Tibial nerve (tissue), 4 donors: Measurements from ENCODE around the gene ALG14. TPM values are rescaled to one million over a fixed set of nuclear protein-coding genes. Genes with fewer than 3 reads are reported as not detected.

Source experiments
- DNase-seq, 2 donors: peaks; one replicate each; pipeline ENCODE4 v3.0.0-alpha.2; 2019; ENCODE audit warnings: low spot score in 2 of 2
- H3K27ac ChIP-seq, 4 donors: fragments of 200-600 bp; sonication (generic) in 3 of 4; one replicate each; pipeline ENCODE4 v1.5.1; 2017 to 2019; ENCODE audit warnings: mild to moderate bottlenecking in 1 of 4
- H3K27me3 ChIP-seq, 2 donors: fragments of 200-600 bp; sonication (generic) in 1 of 2; one replicate each; pipeline versions ENCODE4 v1.5.1 to v1.6.0; 2017 to 2019
- H3K36me3 ChIP-seq, 3 donors: fragments of 200-600 bp; sonication (generic); one replicate each; pipeline ENCODE4 v1.5.1; 2018 to 2019
- H3K4me1 ChIP-seq, 4 donors: fragments of 200-600 bp; sonication (generic) in 3 of 4; one replicate each; pipeline ENCODE4 v1.5.1; 2017 to 2019
- H3K4me3 ChIP-seq, 4 donors: fragments of 200-600 bp; sonication (generic) in 3 of 4; one replicate each; pipeline ENCODE4 v1.5.1; 2017 to 2019; ENCODE audit warnings: mild to moderate bottlenecking in 1 of 4, moderate library complexity in 1 of 4
- H3K9me3 ChIP-seq, 4 donors: fragments of 200-600 bp; sonication (generic) in 3 of 4; one replicate each; pipeline ENCODE4 v1.5.1; 2017 to 2019
- CTCF ChIP-seq, 5 experiments: fragments of 200-600 bp in 3 of 5; fragments of 450-650 bp in 2 of 5; sonication (generic) in 3 of 5; IDR thresholded peaks; one replicate each; pipeline ENCODE4 v1.5.1; 2016 to 2019; ENCODE audit warnings: antibody characterized with exemption in 5 of 5, mild to moderate bottlenecking in 3 of 5, moderate library complexity in 2 of 5
- EP300 ChIP-seq, 2 donors: sonication (generic); formaldehyde crosslinking; IDR thresholded peaks; one replicate each; pipeline ENCODE4 v1.6.1; 2017; ENCODE audit warnings: antibody characterized with exemption in 2 of 2, mild to moderate bottlenecking in 1 of 2
- POLR2A ChIP-seq, 2 donors: fragments of 450-650 bp; IDR thresholded peaks; one replicate each; pipeline ENCODE4 v1.6.1; 2017; ENCODE audit warnings: antibody characterized with exemption in 2 of 2, mild to moderate bottlenecking in 2 of 2, moderate library complexity in 2 of 2
- WGBS, 2 donors: methylation state at CpG; one replicate each; pipeline ENCODE4 v1.1.5; 2018; 5-methylcytosine and 5-hydroxymethylcytosine counted together
- total RNA-seq, 4 donors: library from RNA; depleted of rRNA; stranded (reverse); fragments of >200 nt; gene quantifications; one replicate each; pipeline ENCODE4 v1.1.0, GENCODE V29; 2016

Gene ALG14
- total RNA-seq, 4 donors from 2014 or later: 1.1 to 1.6 (median 1.5) TPM

- DNase-seq: peak; percentile 86 to 92
- H3K9me3 ChIP-seq: no peaks in the 10 kb centered on the region
- H3K27ac ChIP-seq: peak overlapping the region; percentile 72 to 94 (median 87)
Measured at GRCh38 chr1:95043141-95043980, 29.4 kb downstream of the ALG14 start.

GRCh38 chr1:95042286-95042685 lies 30.5 kb downstream of the ALG14 start:
- WGBS, 2 donors: 19 to 20% methylated on average over 3 of the region's 3 CpGs
- peak in 1 of 2 donors; percentile 80 for TF ChIP-seq EP300 (IDR thresholded peaks at IDR 0.05)
- no peak for TF ChIP-seq CTCF (IDR thresholded peaks at IDR 0.05)
- no peak for TF ChIP-seq POLR2A (IDR thresholded peaks at IDR 0.05)
- DNase-seq: peak; percentile 18 to 32

More at GRCh38 chr1:95043141-95043980, 29.4 kb downstream of the ALG14 start:
- WGBS, 2 donors: 15 to 22% methylated on average over 11 of the region's 11 CpGs
- H3K4me3 ChIP-seq: peak overlapping the region in 1 of 4 donors; percentile 5
- H3K36me3 ChIP-seq: no peaks in the 10 kb centered on the region
- no peaks in the 10 kb centered on the region for H3K27me3 ChIP-seq
- peak in 1 of 2 donors; percentile 78 for TF ChIP-seq EP300 (IDR thresholded peaks at IDR 0.05)
- TF ChIP-seq POLR2A (IDR thresholded peaks at IDR 0.05): peak in 1 of 2 donors; percentile 25
- TF ChIP-seq CTCF (IDR thresholded peaks at IDR 0.05): peak; percentile 96 to 99 (median 98)
- peaks cover 0 to 46% (median 4%) of the 10 kb centered on the region in 4 donors for H3K4me1 ChIP-seq

DNA sequence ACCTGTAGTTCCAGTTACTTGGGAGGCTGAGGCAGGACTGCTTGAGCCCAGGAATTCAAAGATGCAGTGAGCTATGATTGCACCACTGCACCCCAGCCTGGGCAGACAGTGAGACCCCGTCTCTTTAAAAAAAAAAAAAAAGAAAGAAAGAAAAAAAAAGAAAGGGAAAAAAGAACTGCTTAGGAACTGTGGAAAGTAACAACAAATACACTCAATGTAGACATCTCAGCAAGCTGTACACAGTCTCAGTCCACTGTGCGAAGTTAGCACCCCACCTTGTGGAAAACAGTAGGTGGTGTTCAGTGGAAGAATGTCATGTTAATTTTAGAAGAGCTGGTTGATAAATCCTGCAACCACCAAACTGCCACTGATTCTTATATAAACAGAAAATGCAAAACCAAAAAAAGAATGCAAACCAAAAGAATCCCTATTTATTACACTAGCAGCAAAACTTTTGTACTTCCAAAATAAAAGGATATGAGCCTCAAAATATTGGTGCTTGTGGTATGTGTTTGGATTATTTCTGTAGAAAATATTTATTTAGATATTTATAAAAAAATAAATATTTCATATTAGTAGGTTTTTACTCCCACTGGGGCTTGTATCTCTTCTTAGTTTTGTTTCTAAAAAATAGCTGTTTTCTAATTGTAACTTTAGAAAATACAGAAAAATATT lies 31.1 kb downstream of the ALG14 start:
- Histone ChIP-seq H3K27me3 (no peaks in the 10 kb centered on the region), H3K27ac (peak overlapping the region; percentile 72 to 94 (median 87)), H3K9me3 (no peaks in the 10 kb centered on the region), H3K4me3 (peak overlapping the region in 3 of 4 donors; percentile 3 to 34 (median 12)), H3K4me1 (peaks cover 0 to 46% (median 4%) of the 10 kb centered on the region in 4 donors), H3K36me3 (peaks cover 0 to 5% (median 0%) of the 10 kb centered on the region in 3 donors)
- peak; percentile 63 to 88 (median 79) for TF ChIP-seq CTCF (IDR thresholded peaks at IDR 0.05)
- peak in 1 of 2 donors; percentile 83 for TF ChIP-seq EP300 (IDR thresholded peaks at IDR 0.05)
- TF ChIP-seq POLR2A (IDR thresholded peaks at IDR 0.05): no peak
- DNase-seq: peak in 1 of 2 donors; percentile 60
- WGBS, 2 donors: 7 to 9% methylated on average over 2 of the region's 2 CpGs

More at GRCh38 chr1:95042286-95042685, 30.5 kb downstream of the ALG14 start:
- peaks cover 0 to 46% (median 4%) of the 10 kb centered on the region in 4 donors for H3K4me1 ChIP-seq
- peak overlapping the region; percentile 72 to 94 (median 87) for H3K27ac ChIP-seq
- H3K9me3 ChIP-seq: no peaks in the 10 kb centered on the region
- H3K36me3 ChIP-seq: peaks cover 0 to 1% (median 0%) of the 10 kb centered on the region in 3 donors
- peak overlapping the region in 3 of 4 donors; percentile 3 to 34 (median 12) for H3K4me3 ChIP-seq
- no peaks in the 10 kb centered on the region for H3K27me3 ChIP-seq

GRCh38 chr1:95040032-95040525 lies 32.7 kb downstream of the ALG14 start:
- H3K4me3 ChIP-seq: no peak overlapping the region
- no peak for TF ChIP-seq EP300 (IDR thresholded peaks at IDR 0.05)
- H3K27ac ChIP-seq: peak overlapping the region in 3 of 4 donors; percentile 37 to 90 (median 87)
- peaks cover 0 to 46% (median 5%) of the 10 kb centered on the region in 4 donors for H3K4me1 ChIP-seq
- no peak for DNase-seq
- no peaks in the 10 kb centered on the region for H3K27me3 ChIP-seq
- H3K36me3 ChIP-seq: peaks cover 0 to 5% (median 0%) of the 10 kb centered on the region in 3 donors
- 92 to 100% methylated on average over 2 of the region's 2 CpGs for WGBS, 2 donors
- no peaks in the 10 kb centered on the region for H3K9me3 ChIP-seq

- peaks cover 0 to 5% (median 0%) of the 10 kb centered on the region in 3 donors for H3K36me3 ChIP-seq
- WGBS, 2 donors: 80 to 89% methylated on average over 12 of the region's 12 CpGs
- no peak for TF ChIP-seq CTCF (IDR thresholded peaks at IDR 0.05)
- TF ChIP-seq EP300 (IDR thresholded peaks at IDR 0.05): no peak
- TF ChIP-seq POLR2A (IDR thresholded peaks at IDR 0.05): no peak
- no peaks in the 10 kb centered on the region for H3K27me3 ChIP-seq
- no peak overlapping the region for H3K4me3 ChIP-seq
- peaks cover 0 to 46% (median 7%) of the 10 kb centered on the region in 4 donors for H3K4me1 ChIP-seq
- peak overlapping the region in 2 of 4 donors; percentile 26 to 90 for H3K27ac ChIP-seq
- H3K9me3 ChIP-seq: no peaks in the 10 kb centered on the region
- no peak for DNase-seq
Measured at GRCh38 chr1:95039360-95040031, 33.3 kb downstream of the ALG14 start.
